Tracheal epithelial cell (primary cell): ENCODE measurements around the gene SNAP47. TPM values are rescaled to one million over a fixed set of nuclear protein-coding genes. Genes with fewer than 3 reads are reported as not detected.

ENCODE experiments used
- total RNA-seq: library from RNA; depleted of rRNA; stranded (reverse); fragments of >200 nt; gene quantifications from 2 replicates; pipeline ENCODE4 v1.2.1, GENCODE V29; 2014

The SNAP47 gene, protein sequence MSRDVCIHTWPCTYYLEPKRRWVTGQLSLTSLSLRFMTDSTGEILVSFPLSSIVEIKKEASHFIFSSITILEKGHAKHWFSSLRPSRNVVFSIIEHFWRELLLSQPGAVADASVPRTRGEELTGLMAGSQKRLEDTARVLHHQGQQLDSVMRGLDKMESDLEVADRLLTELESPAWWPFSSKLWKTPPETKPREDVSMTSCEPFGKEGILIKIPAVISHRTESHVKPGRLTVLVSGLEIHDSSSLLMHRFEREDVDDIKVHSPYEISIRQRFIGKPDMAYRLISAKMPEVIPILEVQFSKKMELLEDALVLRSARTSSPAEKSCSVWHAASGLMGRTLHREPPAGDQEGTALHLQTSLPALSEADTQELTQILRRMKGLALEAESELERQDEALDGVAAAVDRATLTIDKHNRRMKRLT
- total RNA-seq: 42.9 and 50.7 TPM in 2 replicates

DNA sequence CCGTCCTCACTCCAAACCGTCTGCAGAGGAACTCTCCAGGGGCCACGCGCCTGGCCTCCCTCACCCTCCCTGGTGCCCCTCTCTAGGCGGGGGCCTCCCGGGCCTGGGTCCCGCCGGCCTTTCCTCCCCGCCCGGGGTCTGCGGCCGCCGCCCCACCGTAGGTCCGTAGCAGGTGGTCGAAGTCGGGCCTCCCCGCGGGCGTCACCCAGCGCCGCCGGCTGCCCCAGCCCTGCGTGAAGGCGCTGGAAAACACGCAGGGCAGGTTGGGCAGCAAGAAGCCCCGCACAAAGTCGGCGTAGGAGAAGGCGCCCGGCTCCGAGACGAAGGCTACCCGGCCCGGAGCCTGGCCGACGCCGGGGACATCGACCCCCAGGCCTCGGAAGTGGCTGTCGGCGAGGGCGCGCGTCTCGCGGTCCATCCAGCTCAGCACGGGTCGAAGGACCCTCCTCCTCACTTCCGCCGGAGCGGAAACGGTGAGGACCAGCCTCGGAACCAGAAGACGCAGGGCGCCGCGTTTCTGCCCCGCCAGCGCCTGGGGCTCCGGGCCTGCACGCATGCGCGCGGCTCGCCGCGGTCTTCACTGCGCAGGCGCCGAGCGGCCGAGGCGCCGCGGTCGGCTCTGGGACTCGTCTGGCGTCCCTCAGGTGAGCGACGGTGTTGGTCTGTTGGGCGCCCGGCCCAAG, at the start of gene SNAP47, which contains the start of gene JMJD4:
Gene SNAP47 (plus strand): TSS at position 580 of the 683 bp plus-strand sequence. CDS start 12,302 bp downstream, outside the sequence.
Gene JMJD4 (minus strand): TSS at position 447 of the 683 bp plus-strand sequence. CDS start 29 bp downstream, at position 418.

DNA sequence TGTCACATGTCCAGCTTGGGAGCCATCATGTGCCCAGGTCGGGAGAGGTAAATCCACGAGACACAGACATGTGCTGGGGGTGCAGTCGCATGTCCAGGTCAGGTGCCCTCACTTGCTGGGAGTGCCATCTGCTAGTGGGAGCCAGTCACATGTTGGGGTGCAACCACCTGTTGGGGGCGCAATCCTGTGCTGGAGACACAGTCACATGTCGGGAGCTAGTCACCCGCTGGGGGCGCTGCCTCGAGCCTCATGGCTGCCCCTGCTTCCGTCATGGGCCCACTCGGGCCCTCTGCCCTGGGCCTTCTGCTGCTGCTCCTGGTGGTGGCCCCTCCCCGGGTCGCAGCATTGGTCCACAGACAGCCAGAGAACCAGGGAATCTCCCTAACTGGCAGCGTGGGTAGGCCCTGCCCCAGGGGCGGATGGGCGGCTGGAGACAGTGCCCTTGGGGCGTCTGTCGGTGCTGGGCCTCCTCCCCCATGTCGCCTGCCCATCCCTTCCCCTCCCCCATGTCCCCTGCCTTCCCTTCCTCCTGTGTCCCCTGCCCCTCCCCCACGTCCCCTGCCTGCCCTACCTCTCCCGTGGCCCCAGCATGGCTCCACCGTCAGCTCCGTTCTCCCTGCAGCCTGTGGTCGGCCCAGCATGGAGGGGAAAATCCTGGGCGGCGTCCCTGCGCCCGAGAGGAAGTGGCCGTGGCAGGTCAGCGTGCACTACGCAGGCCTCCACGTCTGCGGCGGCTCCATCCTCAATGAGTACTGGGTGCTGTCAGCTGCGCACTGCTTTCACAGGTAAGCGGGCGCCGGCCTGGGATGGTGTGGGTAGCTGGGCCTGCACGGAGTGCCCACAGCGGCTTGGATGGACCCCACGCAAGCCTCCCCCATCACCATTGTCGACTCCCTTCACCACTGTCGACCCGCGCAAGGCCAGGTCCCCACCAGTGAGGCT, 80.5 kb downstream of the SNAP47 start, which contains the start of gene PRSS38:
Gene PRSS38 (plus strand): TSS at position 208 of the 942 bp plus-strand sequence. CDS start 42 bp downstream, at position 250.

Other genes starting within 250 kb of the SNAP47 start
- 3.8 and 8.0 TPM in 2 replicates for gene ZNF678, start 171.9 kb upstream of the SNAP47 start, total RNA-seq
- gene JMJD4, start 133 bp upstream of the SNAP47 start, total RNA-seq: 22.2 and 35.7 TPM in 2 replicates
- not detected in 2 replicates for gene PRSS38, start 80.2 kb downstream of the SNAP47 start, total RNA-seq
- 1.9 and 3.2 TPM in 2 replicates for gene WNT9A, start 212.5 kb downstream of the SNAP47 start, total RNA-seq